ENCODE data around the gene MTOR.
A peak's percentile ranks its signal among the peaks of the same experiment; 100 is the strongest.

MTOR gene

DNA sequence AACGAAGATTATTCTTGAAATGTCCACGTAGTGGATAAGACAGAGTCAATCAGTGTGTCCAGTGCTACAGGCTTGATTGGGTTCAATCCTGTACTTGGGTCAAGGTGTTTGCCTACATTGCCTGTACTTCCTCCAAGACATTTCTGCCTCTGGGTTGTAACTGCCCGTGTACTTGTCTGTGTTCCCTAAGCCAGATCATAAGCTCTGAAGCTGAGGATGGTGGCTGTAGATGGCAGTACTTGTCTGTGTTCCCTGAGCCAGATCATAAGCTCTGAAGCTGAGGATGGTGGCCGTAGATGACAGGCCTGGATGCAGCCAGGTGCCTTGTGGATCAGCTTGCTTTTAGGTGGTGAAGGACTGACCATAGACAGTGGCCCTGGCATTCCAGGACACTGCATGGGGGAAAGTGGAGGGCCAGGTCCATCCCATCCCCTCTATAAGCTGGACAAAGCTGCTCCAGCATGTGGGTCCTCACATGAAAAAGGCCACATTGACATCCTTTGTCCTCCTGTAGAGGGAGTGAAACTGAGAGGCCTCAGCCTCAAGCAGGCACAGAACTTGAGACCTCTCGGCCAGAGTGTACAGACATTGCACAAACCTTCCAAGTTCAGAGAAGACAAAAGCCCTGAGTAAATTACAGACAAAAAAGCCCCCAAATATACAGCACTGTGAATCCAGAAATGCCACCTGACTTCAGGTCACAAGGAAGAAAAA is 200.5 kb downstream of the MTOR start:
- DNase-seq (ENCODE audit: low spot score), result peak; percentile 18

DNA sequence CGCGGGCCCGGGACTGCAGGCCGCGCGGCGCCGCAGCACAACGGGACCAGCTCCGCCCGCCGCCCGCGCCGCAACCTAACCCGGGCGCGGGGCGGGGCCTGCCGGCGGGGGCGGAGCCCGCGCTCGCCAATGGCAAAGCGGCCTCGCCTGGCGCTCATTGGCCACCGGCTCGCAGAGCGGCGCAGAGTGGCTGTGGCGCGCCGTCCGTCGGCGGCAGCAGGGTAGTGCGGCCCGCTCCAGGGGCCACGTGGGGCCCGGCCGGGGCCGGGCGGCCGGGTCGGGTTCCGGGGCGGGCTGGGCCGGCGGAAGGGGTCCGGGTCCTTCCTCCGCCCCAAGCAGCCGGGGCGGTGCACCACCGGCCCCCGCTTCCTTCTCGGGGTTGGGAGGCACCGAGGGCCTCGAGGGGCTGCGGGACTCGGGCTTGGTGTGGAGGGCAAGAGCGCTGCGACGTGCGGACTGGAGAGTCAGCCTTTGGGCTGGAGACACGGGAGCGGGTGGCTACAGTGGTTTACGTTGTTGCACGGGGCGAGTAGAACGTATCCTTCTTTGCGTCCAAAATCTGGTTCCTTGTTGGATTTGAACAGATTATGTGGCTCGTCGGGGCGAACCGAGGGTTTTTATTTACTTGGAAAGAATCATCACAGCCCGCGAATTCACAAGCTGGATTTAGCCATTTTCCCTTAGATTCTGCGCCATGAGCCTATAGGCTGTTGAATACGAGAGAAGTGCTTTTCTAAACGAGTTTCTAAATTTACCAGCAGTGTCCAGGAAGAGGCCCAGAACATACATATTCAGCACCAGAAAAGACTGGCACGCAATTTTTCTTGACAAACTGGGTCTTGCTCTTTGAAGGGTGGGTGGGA is 202.2 kb downstream of the MTOR start, which contains the start of gene SRM:
Gene SRM, minus strand, starts transcription at position 51 of the 863 bp plus-strand sequence. CDS start 75 bp downstream, outside the sequence.
- DNase-seq (ENCODE audit: low spot score), result peak; percentile 97

- DNase-seq (ENCODE audit: low spot score), result peak; percentile 72
Observed at GRCh38 chr1:11059155-11059967, 203.0 kb downstream of the MTOR start.

DNA sequence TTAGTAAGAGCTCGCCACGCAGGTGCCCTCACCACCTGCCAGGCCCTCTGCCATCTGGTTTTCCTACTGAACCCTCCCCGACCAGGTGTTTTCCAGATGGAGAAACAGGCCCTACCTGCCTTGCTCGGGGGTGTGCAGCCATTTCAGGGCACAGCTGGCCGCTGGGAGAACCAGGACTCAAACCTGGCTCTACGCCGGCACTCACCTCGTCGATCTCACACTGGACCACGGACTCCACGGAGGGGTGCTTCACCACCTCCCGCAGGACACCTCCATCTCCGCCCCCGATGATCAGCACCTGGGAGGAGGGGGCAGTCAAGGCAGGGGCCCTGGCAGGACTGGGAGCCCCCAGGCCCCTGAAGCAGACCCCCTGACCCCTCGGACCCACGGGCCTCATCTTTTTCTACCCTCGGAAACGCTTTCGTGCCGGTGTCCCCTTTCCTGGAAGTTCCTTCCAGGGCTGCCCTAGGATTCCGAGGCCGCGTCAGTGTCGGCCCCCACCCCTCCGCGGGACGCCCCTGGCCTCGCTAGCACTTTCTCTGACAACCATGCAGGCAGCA is 203.7 kb downstream of the MTOR start:
- peak; percentile 39 for DNase-seq (ENCODE audit: low spot score)

DNA sequence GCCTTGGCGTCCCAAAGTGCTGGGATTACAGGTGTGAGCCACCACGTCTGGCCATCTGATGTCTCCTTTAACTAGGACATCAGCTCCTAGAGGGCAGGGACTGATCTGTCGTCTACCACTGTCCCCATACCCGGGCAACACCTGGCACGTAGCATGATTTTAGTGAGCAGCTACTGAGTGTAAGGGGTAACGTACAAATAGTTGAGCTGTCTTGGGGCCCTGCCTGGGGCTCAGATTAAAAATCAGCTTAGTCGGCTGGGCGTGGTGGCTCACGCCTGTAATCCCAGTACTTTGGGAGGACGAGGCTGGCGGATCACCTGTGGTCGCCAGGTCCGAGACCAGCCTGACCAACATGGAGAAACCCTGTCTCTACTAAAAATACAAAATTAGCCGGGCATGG is 204.3 kb downstream of the MTOR start:
- peak; percentile 10 for DNase-seq (ENCODE audit: low spot score)

GRCh38 chr1:11057477-11057876 is 204.9 kb downstream of the MTOR start:
- no peak for DNase-seq (ENCODE audit: low spot score)

Measured in D341Med (cell line).